ENCODE measurements around the gene ITGB5. TPM values are rescaled to one million over a fixed set of nuclear protein-coding genes. Genes with fewer than 3 reads are reported as not detected.

ITGB5 gene
- total RNA-seq, 1 donor from 2014 or later, result 156 TPM

- intact Hi-C loops (cut with DNase I), result no loop called here
- Histone ChIP-seq H3K4me1 (peaks cover 77% of the 10 kb centered on the region), H3K27ac (peak overlapping the region; percentile 95), H3K4me3 (no peak overlapping the region), H3K36me3 (no peaks in the 10 kb centered on the region), H3K27me3 (no peaks in the 10 kb centered on the region), H3K9me3 (no peaks in the 10 kb centered on the region)
- DNase-seq (ENCODE audit: extremely low spot score in 2 of 2), result no peak
- TF ChIP-seq CTCF (IDR thresholded peaks at IDR 0.05), result no peak
Measured at GRCh38 chr3:124883766-124884473, 3.2 kb downstream of the ITGB5 start.

DNA sequence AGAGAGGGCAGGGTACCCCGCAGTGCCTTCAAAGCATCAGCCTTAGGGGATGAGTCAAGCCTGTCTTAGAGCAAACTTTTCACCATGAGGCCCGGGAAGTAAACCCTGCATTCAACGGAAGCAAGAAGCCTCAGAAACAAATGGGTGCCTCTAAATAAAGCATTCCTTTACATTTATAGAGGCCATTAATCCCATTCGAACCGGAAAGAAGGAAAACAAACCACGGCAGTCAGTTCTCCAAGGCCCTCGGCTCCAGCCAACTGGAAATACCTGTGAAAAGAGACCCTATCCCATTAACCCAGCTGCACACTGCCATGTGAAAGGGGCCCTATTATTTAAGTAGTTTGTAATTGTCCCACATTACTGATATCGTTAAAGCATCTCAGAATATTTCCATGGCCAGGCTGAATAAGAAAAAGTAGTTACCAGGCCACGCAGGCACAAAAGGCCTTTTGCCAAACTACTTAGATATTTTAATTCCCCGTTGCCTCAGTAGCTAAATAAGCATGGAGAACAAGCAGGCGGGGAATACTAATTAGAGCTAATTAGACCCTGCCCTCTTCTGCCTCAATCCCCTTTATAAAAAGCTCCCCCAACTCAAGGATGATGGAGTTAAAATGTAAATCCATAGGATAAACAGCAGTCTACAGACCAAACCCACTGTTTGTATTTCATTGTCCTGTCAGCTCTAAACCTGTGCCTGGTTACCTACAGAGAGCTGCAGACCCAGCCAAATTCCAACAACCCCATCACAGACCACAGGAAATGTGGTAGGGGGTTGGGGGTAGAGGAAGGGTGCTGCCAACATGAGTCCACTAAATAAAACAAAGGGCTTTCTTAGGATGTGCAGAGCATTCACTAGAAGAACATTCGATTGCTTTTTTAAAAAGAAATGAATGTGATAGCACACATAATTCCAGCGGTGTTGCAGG, 4.1 kb downstream of the ITGB5 start:
- TF ChIP-seq POLR2AphosphoS5 (IDR thresholded peaks at IDR 0.05; ENCODE audit: insufficient read depth in 1 of 2, low read depth in 1 of 2), result no peak
- TF ChIP-seq CTCF (IDR thresholded peaks at IDR 0.05), result no peak
- TF ChIP-seq POLR2A (IDR thresholded peaks at IDR 0.05), result no peak
- no peak for DNase-seq (ENCODE audit: extremely low spot score in 2 of 2)
- H3K27ac ChIP-seq, result peak overlapping the region; percentile 95
- H3K27me3 ChIP-seq, result no peaks in the 10 kb centered on the region
- peaks cover 85% of the 10 kb centered on the region for H3K4me1 ChIP-seq
- no peak overlapping the region for H3K4me3 ChIP-seq
- intact Hi-C loops (cut with DNase I), result no loop called here
- H3K9me3 ChIP-seq, result no peaks in the 10 kb centered on the region
- H3K36me3 ChIP-seq, result no peaks in the 10 kb centered on the region

DNA sequence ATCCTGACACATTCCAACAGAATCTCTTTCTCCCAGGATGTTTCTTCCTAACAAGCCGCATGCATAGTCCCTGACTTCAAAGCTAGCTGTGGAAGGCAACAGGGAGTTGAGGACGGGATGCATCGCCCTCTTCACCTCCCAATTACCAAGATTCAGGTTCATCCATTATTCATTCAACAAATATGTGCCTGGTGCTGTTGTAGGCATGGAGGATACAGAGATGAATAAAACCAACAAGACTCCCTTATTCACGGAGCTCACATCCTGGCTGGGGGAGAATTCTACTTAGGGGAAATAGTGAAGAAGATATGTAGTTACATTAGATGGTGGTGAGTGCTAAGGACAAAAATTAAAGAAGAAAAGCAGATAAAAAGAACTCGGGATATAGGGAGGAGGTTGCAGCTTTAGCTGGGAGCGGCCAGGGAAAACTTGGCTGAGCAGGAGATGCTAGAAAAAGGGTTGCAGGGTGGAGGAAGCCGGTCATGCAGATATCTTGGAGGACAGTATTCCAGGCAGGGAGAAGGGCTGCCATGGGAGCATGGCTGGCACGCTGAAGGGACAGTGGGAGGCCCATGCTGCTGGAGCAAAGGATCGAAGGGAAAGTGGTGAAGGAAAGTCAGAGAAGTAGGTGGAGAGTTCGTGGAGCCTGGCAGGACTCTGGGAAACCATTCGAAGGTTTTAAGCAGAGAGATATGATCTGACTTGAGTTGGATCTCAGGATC, 5.0 kb downstream of the ITGB5 start:
- Histone ChIP-seq H3K4me1 (peaks cover 87% of the 10 kb centered on the region), H3K27ac (peak overlapping the region; percentile 95), H3K36me3 (no peaks in the 10 kb centered on the region), H3K9me3 (no peaks in the 10 kb centered on the region), H3K27me3 (no peaks in the 10 kb centered on the region), H3K4me3 (no peak overlapping the region)
- DNase-seq (ENCODE audit: extremely low spot score in 2 of 2), result no peak
- TF ChIP-seq POLR2AphosphoS5 (IDR thresholded peaks at IDR 0.05; ENCODE audit: insufficient read depth in 1 of 2, low read depth in 1 of 2), result no peak
- intact Hi-C loops (cut with DNase I), result no loop called here

GRCh38 chr3:124879337-124879680, 7.9 kb downstream of the ITGB5 start:
- Histone ChIP-seq H3K4me1 (peaks cover 89% of the 10 kb centered on the region), H3K4me3 (no peak overlapping the region), H3K36me3 (no peaks in the 10 kb centered on the region), H3K27me3 (no peaks in the 10 kb centered on the region), H3K9me3 (no peaks in the 10 kb centered on the region), H3K27ac (peak overlapping the region; percentile 27)
- intact Hi-C loops (cut with DNase I), result no loop called here
- no peak for TF ChIP-seq CTCF (IDR thresholded peaks at IDR 0.05)
- no peak for TF ChIP-seq POLR2A (IDR thresholded peaks at IDR 0.05)
- TF ChIP-seq POLR2AphosphoS5 (IDR thresholded peaks at IDR 0.05; ENCODE audit: insufficient read depth in 1 of 2, low read depth in 1 of 2), result no peak
- DNase-seq (ENCODE audit: extremely low spot score in 2 of 2), result no peak

- no peak for DNase-seq (ENCODE audit: extremely low spot score in 2 of 2)
- Histone ChIP-seq H3K4me3 (no peak overlapping the region), H3K36me3 (no peaks in the 10 kb centered on the region), H3K9me3 (no peaks in the 10 kb centered on the region), H3K4me1 (peaks cover 84% of the 10 kb centered on the region), H3K27me3 (no peaks in the 10 kb centered on the region), H3K27ac (peak overlapping the region; percentile 27)
- TF ChIP-seq POLR2A (IDR thresholded peaks at IDR 0.05) (no peak), POLR2AphosphoS5 (IDR thresholded peaks at IDR 0.05; ENCODE audit: insufficient read depth in 1 of 2, low read depth in 1 of 2) (peak; percentile 44 to 96), CTCF (IDR thresholded peaks at IDR 0.05) (no peak)
- intact Hi-C loops (cut with DNase I), result no loop called here
Measured at GRCh38 chr3:124878561-124879336, 8.4 kb downstream of the ITGB5 start.
